IPS-18a (cell line): Measurements from ENCODE around the gene UCK2.

Source experiments
- H3K27ac ChIP-seq: one replicate; pipeline ENCODE4 v1.5.1; 2013; ENCODE audit warnings: low read length
- H3K27me3 ChIP-seq: one replicate; pipeline ENCODE4 v1.6.1; 2013; ENCODE audit warnings: mild to moderate bottlenecking, low read length; ENCODE audit not compliant: control insufficient read depth, insufficient read depth
- H3K36me3 ChIP-seq: one replicate; pipeline ENCODE4 v1.6.1; 2013; ENCODE audit warnings: low read depth, low read length; ENCODE audit not compliant: control insufficient read depth
- H3K4me1 ChIP-seq: one replicate; pipeline ENCODE4 v1.6.1; 2013; ENCODE audit warnings: low read depth, low read length; ENCODE audit not compliant: control insufficient read depth
- H3K4me3 ChIP-seq: one replicate; pipeline ENCODE4 v1.5.1; 2013; ENCODE audit warnings: low read length
- H3K9ac ChIP-seq: one replicate; pipeline ENCODE4 v1.6.1; 2013; ENCODE audit warnings: mild to moderate bottlenecking, low read length, moderate library complexity
- H3K9me3 ChIP-seq: one replicate; pipeline ENCODE4 v1.6.1; 2013; ENCODE audit warnings: low read depth, low read length; ENCODE audit not compliant: control insufficient read depth

The UCK2 gene

GRCh38 chr1:165911609-165912281 is 84.3 kb downstream of the UCK2 start:
- H3K9me3 ChIP-seq, result no peaks in the 10 kb centered on the region
- no peak overlapping the region for H3K4me3 ChIP-seq
- H3K9ac ChIP-seq, result no peak overlapping the region
- no peaks in the 10 kb centered on the region for H3K4me1 ChIP-seq
- no peaks in the 10 kb centered on the region for H3K27me3 ChIP-seq
- peaks cover 30% of the 10 kb centered on the region for H3K36me3 ChIP-seq
- H3K27ac ChIP-seq, result no peak overlapping the region

- Histone ChIP-seq H3K36me3 (peaks cover 21% of the 10 kb centered on the region), H3K9ac (no peak overlapping the region), H3K9me3 (no peaks in the 10 kb centered on the region), H3K4me1 (no peaks in the 10 kb centered on the region), H3K27me3 (no peaks in the 10 kb centered on the region), H3K27ac (no peak overlapping the region), H3K4me3 (no peak overlapping the region)
Measured at GRCh38 chr1:165912638-165913037, 85.2 kb downstream of the UCK2 start.

GRCh38 chr1:165914136-165914798 is 86.9 kb downstream of the UCK2 start:
- Histone ChIP-seq H3K27ac (no peak overlapping the region), H3K4me3 (no peak overlapping the region), H3K27me3 (no peaks in the 10 kb centered on the region), H3K36me3 (peaks cover 5% of the 10 kb centered on the region), H3K4me1 (no peaks in the 10 kb centered on the region), H3K9me3 (no peaks in the 10 kb centered on the region), H3K9ac (no peak overlapping the region)

GRCh38 chr1:165915480-165915879 is 88.1 kb downstream of the UCK2 start:
- Histone ChIP-seq H3K36me3 (no peaks in the 10 kb centered on the region), H3K9ac (no peak overlapping the region), H3K9me3 (no peaks in the 10 kb centered on the region), H3K27me3 (no peaks in the 10 kb centered on the region), H3K4me1 (no peaks in the 10 kb centered on the region), H3K27ac (no peak overlapping the region), H3K4me3 (no peak overlapping the region)

DNA sequence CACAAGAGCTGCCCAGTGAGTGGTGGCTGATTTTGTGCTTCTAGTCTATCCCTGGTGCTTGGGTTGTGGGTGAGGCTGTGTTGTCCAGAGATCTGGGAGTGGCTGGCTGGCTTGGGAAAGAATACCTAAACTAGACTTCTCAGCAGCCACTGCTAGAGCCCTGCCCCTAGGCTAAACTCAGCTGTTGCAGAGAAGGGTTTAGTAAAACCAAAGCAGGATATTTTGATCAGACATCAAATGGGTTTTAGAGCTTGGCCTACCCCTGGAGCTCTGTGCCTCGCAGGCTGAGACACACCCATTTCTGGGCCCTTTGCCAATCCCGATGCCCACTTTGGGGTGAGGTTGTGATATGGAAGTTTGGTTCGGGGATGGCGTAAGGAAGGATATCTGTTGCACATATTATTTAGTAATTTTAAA is 88.5 kb downstream of the UCK2 start:
- H3K4me1 ChIP-seq, result no peaks in the 10 kb centered on the region
- no peak overlapping the region for H3K4me3 ChIP-seq
- H3K9ac ChIP-seq, result no peak overlapping the region
- H3K9me3 ChIP-seq, result no peaks in the 10 kb centered on the region
- no peak overlapping the region for H3K27ac ChIP-seq
- no peaks in the 10 kb centered on the region for H3K27me3 ChIP-seq
- H3K36me3 ChIP-seq, result no peaks in the 10 kb centered on the region

GRCh38 chr1:165917166-165917565 is 89.8 kb downstream of the UCK2 start:
- Histone ChIP-seq H3K9ac (no peak overlapping the region), H3K9me3 (no peaks in the 10 kb centered on the region), H3K27ac (no peak overlapping the region), H3K27me3 (no peaks in the 10 kb centered on the region), H3K4me3 (no peak overlapping the region), H3K36me3 (no peaks in the 10 kb centered on the region), H3K4me1 (no peaks in the 10 kb centered on the region)

GRCh38 chr1:165924117-165924516 is 96.7 kb downstream of the UCK2 start:
- no peaks in the 10 kb centered on the region for H3K27me3 ChIP-seq
- no peak overlapping the region for H3K27ac ChIP-seq
- H3K9ac ChIP-seq, result no peak overlapping the region
- H3K4me3 ChIP-seq, result no peak overlapping the region
- no peaks in the 10 kb centered on the region for H3K36me3 ChIP-seq
- H3K9me3 ChIP-seq, result no peaks in the 10 kb centered on the region
- H3K4me1 ChIP-seq, result no peaks in the 10 kb centered on the region

GRCh38 chr1:165925498-165926079 is 98.2 kb downstream of the UCK2 start:
- no peaks in the 10 kb centered on the region for H3K9me3 ChIP-seq
- no peaks in the 10 kb centered on the region for H3K4me1 ChIP-seq
- no peak overlapping the region for H3K9ac ChIP-seq
- no peaks in the 10 kb centered on the region for H3K27me3 ChIP-seq
- no peak overlapping the region for H3K4me3 ChIP-seq
- no peak overlapping the region for H3K27ac ChIP-seq
- H3K36me3 ChIP-seq, result no peaks in the 10 kb centered on the region

DNA sequence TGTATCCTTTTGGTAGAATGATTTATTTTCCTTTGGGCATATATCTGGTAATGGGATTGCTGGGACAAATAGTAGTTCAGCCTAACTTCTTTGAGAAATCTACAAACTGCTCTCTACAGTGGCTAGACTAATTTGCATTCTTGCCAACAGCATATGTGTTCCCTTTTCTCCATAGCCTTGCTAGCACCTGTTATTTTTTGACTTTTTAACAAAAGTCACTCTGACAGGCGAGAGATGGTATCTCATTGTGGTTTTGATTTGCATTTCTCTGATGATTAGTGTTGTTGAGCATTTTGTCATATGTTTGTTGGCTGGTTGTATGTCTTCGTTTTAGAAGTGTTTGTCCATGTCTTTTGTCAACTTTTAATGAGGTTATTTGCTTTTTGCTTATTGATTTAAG is 99.8 kb downstream of the UCK2 start:
- Histone ChIP-seq H3K9ac (no peak overlapping the region), H3K27me3 (no peaks in the 10 kb centered on the region), H3K9me3 (no peaks in the 10 kb centered on the region), H3K4me3 (no peak overlapping the region), H3K36me3 (no peaks in the 10 kb centered on the region), H3K27ac (no peak overlapping the region), H3K4me1 (no peaks in the 10 kb centered on the region)

DNA sequence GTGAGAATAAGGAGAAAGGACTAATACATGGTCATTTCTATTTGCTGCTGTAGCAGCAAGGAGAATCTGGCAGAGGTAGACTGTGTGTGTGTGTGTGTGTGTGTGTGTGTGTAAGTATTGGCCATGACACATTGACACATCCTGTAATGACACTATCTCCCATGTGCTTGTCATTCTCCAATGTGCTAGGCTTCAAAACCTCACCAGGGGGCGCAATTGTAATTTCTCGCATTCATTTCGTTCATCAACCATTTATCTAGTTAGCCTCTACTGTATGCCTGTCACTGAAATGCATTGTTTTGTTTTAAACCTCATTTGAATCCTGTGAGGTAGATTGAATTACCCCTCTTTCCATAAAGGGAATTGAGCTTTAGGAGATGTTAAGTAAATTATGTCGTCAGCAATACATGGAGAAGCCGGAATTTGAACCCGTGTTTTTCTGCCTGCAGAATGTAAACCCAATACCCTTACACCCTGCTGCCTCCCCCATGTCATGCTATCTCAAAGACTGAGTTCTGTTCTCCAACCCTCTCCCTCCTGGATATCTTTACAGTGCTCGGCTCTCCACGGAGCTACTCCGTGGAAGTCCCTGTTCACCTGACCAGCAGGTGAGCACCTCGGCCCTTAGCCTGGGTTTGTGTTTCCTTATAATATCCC is 100.8 kb downstream of the UCK2 start:
- H3K27ac ChIP-seq, result no peak overlapping the region
- H3K9me3 ChIP-seq, result no peaks in the 10 kb centered on the region
- no peak overlapping the region for H3K4me3 ChIP-seq
- no peak overlapping the region for H3K9ac ChIP-seq
- H3K36me3 ChIP-seq, result no peaks in the 10 kb centered on the region
- peaks cover 2% of the 10 kb centered on the region for H3K4me1 ChIP-seq
- no peaks in the 10 kb centered on the region for H3K27me3 ChIP-seq

DNA sequence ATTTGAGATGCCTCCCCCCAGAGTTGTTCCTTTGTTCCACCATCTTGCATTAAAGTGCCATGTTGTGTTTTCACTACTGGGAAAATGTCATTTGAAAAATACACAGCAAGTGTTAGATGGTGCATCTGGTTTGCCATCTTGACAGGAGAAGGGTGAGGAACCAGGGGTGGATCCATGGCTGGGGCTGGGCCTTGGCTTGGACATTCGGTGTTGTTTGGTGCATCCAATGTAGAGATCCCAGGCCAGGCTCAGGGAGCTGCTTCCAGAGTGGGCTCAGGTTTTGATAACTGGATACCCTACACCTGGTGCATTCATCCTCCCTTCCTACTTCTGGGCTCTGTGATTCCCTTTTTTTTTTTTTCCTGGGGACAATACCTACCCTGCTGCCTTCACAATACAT is 103.5 kb downstream of the UCK2 start:
- no peaks in the 10 kb centered on the region for H3K27me3 ChIP-seq
- no peaks in the 10 kb centered on the region for H3K36me3 ChIP-seq
- H3K27ac ChIP-seq, result no peak overlapping the region
- H3K4me3 ChIP-seq, result no peak overlapping the region
- H3K9ac ChIP-seq, result no peak overlapping the region
- H3K9me3 ChIP-seq, result no peaks in the 10 kb centered on the region
- H3K4me1 ChIP-seq, result peaks cover 13% of the 10 kb centered on the region
